Measurements from ENCODE around the gene SEMA7A.

The SEMA7A gene

DNA sequence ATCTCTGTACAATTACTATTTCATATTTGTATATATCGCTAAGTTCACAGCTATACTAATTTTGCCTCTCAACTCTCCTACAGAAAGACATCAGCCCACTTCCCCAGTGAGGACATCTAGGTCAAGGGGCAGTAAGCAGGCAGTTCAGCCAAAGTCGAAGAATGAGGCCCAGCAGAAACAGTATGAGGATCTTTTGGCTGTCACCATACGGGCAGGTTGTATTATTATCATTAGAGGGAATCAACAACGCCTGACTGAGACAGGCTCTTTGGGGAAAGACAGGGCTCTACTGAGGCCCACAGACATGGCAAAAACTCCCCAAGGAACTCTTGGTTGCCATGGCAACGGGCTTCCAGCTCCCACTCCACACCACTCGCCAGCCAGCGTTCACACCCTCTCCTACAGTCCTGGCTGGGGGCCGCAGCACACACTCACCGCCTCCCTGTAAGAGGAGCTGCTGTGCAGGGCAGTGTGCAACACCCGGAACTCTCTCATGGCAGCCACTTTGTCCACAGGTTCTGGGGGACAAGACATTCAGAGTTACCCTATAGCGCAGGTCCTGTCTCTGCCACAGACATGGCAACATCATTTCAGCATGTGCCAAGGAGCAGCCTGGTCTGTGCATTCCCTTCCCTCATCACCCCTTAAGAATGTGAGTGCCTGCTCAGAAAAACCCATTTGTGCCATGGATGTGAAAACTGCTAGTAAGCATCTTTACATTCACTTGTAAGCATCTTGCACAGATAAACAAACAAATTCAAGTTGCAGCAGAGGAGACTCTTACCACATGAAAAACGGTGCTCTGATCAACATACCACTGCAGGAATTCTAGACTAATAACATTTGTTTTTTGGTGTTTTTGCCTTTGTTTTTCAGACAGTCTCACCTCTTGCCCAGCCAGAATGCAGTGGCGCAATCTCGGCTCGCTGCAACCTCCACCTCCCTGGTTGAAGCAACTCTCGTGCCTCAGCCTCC is 18.4 kb upstream of the SEMA7A start:
- DNase-seq: no peak

DNA sequence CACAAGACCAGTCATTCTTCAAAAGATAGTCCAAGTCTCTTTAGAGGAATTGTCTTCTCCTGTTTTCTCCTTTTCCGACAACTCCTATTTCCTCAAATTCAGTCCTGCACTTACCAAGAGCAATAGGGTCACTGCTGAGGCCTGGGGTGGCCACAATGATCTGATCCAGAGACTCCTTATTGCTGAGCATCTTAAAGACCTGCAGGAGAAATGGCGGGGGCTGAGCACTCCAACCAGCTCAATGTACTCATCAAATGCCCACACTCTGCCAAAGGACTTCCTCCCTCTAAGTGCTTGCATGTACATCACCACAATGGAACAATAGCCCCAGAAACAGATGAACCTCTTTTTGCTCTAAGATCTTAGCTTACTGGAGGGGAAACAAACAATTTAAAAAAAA is 17.6 kb upstream of the SEMA7A start:
- no peak for DNase-seq

DNA sequence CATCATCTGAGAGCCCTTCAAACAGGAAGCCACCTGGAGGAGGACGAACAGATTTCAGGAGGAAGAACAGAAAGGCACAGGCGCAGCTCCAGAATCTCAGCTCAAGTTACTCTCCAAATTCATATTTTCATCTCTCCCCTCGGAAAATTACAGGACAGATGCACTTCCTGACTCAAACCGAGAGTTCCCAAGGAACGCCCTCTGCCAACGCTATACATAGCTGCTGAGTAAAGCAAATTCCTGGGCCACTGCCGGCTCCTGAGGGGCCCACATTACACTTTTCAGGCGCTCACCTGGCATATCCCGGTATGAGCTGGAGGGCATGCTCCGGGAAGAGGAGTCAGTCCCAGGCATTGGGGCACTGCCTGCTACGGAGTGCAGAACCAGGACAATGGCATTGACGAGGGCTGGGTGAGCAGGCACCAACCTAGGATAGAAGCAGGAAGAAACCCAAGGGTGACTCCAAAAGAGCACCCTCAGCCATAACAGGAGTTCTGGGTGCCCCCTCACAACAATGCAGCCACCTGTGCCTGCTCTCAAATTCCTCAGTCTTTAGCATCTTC is 16.0 kb upstream of the SEMA7A start:
- DNase-seq: no peak

DNA sequence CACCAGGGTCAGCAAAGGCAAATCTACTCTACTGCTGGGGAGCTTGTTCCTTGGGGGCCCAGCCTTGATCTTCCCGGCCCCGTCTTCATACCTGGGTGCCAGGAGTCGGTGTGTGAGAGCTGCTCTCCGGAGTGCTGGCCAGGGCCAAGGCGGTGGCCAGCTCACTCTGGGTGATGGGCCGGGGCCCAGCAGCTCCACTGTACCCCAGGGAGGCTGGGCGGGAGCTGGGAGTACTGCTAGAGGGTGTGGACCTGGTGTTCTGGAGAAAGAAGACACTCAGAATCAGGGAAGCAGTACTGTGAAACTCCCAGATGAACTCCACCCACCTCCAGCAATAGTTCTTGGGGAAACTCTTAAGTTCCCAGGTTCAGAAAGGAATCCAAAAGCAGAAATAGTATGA is 15.3 kb upstream of the SEMA7A start:
- DNase-seq: no peak

DNA sequence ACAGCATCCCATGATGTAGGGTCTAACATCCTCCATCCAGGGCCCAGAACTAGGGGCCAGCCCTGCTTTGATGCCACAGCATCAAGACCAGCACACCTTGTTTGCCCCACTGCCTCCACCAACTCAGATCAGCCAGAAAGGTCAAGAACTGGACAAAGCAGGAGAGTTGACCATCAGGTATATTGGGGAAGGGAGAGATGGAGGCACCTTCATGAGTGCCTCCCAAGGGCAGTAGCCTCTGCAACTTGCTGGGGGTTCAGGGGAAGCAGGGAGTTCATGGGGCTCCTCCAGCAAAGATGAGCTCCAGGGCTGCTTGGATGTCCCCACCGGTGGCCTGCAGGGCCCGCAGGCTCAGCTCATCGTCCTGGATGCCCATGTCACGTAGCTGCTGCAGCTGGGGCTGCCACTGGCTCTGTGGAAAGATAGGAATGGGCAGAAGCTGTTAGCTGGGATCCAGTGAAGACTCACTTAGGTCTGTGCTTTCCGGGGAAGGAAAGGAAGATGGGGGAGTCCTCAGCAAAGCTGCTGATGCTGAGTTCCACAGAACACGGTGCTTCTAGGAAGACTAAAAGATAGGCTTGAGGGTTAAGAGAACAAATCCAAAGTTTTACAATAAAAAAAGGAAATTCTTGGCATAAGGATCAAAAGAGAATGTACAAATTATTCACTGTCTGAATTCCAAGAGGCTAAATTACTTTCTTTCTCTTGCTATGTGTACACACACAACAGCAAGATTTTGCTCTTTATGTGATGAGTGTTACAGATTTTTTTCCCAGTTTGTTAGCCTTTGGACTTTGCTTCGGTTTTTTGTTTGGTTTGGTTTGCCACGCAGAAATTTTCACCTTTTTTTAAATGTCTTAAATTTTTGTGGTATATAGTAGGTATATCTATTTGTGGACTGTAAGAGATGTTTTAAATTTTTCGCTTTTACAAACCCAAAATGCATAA is 12.3 kb upstream of the SEMA7A start:
- DNase-seq: no peak

DNA sequence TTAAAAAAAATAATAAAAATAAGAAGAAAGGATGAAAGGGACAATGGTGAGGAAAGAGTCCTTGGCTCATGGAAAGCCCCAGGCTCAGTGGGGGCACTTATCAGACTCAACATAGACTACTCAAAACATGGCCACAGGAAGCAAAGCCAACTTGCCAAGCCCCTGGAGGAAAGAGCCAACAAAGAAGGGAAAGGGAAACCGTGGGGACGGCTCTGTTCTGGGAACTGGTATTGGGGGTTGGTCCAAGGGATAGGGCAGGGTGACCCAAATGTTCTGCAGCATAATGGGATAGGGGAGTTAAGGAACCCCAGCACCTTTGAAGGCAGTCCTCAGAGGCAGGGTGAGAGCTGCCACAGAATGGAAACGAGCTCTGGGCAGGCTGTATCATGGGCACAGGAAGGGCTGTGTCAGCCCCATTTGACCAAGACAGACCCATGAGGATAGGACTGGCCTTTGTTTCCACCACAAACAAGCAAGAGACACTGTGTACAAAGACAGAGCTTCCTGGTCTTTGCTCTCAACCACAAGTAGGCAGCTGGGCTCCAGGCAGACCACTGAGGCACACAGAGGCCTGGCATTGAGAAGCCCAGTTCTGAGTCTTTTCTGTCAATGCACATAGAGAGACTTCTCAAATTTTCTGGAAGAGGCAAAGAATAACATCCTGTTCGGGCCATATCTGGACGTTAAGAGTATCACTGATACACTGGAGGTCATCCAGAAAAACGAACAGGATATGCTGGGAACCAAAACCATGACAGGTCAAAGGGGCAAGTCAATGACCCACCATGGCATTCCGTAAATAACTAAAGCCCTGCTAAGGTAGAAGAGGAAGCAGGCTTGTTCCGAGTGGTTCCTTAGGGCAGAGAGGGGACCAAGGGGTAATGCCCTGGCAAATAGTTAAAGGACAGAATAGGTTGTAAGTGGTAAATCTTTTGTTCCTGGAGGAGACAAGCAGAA is 10.6 kb upstream of the SEMA7A start:
- no peak for DNase-seq

DNA sequence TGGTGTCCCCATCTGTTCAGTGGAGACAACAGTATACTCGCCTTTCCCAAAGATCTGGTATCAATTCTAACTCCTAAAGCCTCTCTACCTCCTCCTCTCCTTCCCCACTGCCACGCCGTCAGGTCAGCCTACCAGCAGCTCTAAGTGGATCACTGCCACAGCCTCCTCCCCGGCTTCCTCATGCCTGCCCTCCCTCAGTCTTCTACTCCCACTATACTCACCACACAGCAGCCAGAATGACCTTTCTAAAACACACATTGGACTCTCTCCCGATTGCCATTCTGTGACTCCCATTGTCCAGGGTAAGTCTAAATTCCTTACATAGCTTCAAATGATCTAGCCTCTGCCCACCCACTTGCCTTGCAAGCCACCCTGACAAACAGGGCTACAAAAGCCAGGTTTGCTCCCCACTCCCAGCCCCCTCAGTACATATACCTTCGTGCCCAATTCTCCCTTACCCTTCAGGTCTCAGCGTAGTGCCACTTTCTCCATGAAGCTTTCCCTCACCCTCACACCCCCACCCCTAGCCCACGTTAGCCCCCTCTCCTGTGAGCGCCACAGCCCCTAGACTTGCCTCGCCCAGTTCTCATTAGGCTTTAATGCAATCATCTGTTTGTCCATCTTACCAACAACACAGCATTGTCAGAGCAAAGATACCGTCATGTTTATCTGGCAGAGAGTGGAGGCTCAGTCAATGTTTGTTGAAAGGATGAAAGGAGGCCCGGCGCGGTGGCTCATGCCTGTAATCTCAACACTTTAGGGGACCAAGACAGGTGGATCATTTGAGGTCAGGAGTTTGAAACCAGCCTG is 9.5 kb upstream of the SEMA7A start:
- peak; percentile 49 for DNase-seq

DNA sequence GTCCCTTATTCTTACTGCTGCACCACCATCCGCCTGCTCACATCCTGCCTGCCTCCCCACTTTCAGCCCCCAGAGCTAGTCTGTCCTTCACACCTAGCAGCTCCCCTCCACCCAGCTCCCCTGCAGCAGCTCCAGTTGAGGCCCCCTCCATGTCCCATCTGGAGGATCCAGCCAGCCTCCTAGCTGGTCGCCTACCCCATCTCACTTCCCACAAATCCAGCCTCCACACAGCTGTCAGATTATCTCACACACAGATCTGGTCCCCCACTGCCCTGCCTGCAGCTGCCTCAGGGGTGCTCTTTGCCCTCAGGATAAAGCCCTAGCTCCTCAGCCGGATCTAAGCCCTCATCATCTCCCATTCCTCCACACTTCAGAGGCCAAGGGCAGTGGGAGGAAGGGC is 8.8 kb upstream of the SEMA7A start:
- peak; percentile 79 for DNase-seq

DNA sequence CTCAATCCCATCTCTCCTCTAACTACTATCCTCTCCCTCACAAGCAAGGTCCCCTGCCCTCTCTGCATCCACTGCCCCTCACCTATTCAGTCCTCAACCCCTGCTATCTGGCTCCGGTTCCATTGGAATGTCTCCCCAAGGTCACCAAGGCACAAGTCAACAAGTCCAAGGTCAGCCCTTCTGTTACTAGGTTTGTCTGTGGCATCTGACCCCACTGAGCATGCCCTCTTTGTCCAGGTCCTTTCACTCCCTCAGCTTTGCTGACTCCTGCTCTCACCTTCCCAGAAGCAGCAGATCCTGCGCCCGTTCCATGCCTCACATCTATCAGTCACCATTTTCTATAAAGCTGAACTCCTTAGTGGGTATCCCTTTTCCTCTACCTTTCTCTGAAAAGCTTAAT is 8.3 kb upstream of the SEMA7A start:
- DNase-seq: no peak

DNA sequence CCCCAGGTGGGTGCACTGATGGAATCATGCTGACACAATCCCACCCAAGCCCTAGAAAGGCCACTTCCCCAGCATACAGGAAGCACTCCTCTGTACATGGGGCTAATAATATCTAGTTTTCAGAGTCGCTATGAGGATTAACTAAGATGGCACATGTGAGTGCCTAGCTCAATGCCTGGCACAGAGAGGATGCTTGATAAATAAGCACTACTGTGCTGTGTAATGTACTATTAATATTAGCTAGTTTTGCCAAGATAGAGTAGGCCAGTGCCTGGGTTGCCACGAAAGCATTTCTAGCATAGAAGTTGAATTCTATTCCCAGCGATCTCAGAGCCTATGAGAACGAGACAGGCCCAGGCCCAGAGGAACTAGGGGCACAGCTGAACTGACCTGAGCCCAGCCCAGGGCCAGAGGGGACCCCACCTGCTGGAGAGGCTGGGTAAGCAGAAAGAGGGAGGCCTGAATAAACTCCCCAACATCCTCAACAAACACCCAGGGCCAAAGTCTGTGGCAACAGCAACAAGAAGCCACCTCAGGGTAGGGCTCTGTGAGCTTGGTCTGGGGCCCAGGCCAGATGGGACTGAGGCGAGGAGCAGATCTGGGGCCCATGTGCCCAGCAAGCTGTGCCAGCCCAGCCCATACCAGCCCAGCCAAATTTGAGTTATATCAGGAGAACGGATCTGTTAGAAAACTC is 7.6 kb upstream of the SEMA7A start:
- DNase-seq: no peak

DNA sequence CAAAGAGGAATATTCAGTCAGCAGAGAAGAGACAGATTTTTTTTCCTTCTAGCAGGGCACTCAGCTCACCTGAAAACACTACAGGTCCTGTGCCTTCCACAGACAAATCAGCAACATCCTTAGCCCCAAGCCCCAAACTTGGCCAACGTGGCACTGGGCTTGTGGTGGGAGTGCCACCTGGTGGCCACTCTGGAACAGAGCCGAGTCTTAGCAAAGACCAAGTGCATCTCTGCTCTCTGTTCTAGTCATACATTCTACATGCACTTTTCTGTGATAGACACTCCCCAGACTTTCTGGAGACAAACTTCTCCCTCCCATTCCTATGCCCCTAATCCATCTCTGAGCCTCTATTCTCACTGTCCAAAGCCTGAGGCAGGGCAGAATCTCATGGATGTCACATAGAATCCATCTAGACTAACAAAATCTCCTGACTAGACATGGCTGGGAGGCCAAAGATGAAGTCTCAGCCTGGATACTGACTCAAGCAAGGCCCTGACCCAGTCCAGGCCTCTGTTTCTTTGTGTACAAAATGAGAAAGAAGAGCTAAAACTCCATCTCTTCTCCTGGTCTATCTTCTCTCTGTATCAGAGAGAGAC is 5.1 kb upstream of the SEMA7A start:
- peak; percentile 86 for DNase-seq

DNA sequence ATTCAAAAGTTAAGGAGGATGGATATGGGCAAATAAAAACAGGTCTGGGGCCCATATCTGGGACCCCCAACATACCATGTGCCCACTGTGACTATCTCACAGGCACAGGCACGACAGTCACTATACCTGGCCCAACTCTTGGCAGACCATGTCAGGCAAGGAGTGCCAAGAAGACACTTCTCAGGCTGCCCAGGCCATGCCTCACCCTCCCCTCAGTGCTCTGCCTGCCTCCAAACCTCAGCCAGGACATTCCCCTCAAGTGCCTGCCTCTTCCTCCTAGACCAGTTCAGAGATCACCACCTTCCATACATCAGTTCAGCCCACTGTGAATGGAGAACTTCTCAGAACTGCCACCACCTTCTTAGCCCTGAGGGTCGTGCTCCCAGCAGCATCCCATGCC is 4.4 kb upstream of the SEMA7A start:
- DNase-seq: no peak

DNA sequence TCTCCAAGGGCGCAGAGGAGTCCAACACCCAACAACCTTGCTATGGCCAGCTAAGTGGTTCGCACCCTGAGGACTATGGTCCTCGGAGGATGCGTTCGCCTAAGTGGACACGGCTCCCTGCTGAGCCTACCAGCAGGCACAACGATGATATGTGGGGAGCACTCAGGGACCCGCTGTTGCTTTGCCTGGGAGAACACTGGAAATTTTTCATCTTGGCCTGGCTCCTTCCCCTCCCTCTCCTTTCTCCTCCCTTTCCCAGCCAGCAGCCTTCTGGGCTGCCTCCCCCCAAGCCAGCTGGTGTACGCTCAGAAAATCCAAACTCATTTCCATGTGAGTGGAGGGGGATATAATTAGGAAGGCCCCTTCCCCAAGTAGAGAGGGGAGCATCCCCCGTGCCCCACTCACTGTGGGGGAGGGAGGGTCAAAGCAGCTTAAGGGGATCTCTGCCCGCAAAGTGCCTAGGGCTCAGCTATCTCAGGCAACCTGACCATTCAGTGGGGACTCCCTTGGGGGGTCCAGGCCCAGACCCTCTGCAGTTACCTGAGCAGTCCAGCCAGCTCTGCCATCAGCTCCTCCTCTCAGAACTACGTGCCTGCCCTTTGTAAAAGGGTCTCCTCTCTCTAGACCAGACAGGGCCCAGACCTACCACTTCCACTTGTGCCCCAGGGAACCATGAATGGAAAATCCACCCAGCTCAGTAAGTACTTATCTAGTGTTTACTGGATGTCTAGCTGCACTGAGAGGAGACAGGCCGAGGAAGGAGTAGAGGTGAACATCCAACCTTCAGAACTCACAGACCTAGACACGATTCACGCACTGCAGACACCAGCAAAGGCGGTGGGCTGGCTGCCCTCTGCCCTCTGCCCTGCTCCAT is 742 bp upstream of the SEMA7A start:
- peak; percentile 60 for DNase-seq

DNA sequence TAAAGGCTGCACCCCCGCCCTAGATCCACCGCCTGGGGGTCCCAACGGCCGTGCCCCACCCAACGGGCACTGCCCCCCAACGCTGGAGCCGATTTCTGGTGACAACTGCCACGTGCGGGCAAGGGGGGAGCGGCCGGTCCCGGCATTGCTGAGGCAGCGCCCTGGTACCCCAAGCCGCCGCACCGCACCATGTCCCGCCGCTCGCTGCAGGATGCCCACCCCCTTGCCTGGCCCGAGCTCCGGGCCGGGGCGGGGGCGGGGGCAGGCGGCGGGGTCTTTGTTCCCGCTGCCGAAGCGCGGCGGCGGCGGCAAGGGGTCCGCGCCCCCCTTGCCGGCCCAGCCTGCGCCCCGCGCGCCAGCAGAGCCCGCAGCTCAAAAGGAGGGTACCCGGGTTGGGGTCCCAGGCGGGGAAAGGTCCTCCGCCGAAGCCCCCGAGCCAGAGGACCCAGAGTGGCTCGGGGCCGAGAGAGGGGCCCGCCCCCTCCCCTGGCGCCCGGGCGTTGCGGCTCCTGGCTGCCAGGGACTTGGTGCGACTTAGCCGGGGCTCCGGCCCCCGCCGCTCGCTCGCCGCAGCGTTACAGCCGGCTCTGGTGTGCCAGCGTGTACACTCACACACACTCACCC is 678 bp downstream of the SEMA7A start:
- no peak for DNase-seq

DNA sequence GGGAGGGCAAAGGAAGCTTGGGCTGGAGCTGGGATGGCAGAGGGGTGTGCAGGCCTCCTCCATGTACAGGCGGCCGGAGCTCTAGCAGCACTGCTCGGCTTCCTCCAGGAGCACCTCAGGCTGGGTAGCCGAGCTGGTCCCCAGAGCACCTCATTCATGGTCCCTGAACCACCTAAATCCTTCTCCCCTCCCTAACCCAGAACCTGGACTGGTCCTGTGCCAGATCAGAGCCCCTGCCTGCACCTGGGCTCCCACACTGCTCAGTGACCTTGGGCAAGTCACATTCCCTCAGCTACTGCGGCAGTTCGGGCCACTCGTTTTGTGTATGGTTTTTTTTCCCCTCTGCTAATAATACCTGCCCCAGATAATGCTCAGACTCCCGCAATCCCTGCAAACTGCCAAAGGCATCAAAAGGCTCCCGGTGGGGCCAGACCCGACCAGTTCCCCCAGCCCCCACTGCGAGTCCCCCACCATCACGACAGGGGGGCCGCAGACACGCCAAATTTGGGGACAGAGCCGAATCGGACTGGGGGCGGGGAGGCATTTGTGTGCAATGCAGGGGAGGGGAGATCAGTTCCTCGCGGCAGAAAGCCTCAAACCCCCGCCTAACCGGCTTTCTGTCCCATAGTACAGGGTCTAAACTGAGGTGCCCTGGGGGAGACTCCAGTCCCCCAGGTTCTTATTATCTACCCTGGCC is 1.3 kb downstream of the SEMA7A start:
- DNase-seq: peak; percentile 41

DNA sequence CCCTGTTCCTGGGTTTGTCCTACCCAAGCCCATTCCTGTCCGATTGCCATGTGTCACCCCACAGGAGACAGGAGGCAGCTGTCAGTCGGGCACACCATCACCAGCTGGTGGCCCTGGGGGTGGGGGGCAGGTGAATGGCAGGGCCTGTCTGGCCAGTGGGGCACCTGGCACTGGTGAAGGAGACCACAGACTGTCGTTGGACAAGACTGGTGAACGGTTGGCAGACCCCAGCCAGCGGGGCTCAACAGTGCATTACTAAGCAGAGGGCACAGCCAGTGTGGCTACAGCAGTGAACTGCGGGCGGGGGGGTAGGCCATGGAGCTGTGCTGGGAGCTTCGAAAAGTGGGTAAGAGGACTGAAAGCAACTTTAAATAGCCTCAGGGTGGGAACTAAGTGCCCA is 2.1 kb downstream of the SEMA7A start:
- no peak for DNase-seq

DNA sequence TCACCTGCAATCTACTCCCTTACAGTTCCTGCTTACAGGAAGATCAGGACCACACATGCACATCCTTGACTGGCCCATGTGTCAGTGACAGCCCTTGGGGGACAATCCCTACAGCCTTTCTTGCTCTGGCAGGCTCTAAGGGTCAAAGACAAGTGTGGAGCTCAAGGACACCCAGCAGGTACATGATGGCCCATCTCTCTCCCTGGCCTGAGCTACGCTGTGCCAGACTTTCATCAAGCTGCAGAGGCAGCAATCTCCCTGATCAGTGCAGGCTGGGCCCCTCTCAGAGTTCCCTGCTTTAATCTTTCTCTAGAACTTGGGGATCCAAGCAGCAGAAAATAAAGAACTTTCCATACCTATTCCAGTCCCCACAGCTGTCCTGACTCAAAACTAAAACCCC is 2.6 kb downstream of the SEMA7A start:
- no peak for DNase-seq

DNA sequence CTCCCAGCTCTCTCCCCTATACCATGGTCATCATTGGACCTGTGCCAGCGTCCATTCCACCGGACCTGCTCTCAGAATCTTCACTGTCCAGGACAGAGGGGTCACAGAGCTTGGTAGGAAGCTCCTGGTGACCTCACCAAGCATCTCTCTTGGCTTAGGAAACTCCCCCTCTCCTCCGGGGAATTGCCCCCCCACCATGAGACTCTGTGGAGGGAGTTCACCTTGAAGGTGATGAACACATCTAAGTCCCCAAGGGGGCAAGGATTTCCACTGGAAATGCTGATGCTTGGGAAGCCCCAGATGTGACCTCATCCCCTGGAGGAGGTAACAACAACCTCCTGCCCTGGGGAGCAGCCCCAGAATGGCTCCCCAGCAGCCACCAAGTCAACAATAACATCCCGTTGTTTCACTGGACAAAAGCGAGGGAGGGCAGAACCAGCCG is 3.2 kb downstream of the SEMA7A start:
- DNase-seq: no peak

All from NCI-H82 (cell line).